H1 (cell line): ENCODE data around the gene ERI3.

Source experiments
- CTCF ChIP-seq, 3 experiments: IDR thresholded peaks; 1 replicate in 2 of 3; 2 replicates in 1 of 3; pipeline versions ENCODE4 v1.5.1 to v1.6.1; 2011; ENCODE audit warnings: low read length in 3 of 3, mild to moderate bottlenecking in 3 of 3, inconsistent platforms in 2 of 3, low read depth in 1 of 3, moderate library complexity in 1 of 3; ENCODE audit not compliant: insufficient read depth in 1 of 3; ENCODE audit errors: control extremely low read depth in 1 of 3
- POLR2A ChIP-seq, 2 experiments: IDR thresholded peaks; 1 replicate in 1 of 2; 2 replicates in 1 of 2; pipeline ENCODE4 v1.6.1; 2011; ENCODE audit warnings: low read depth in 2 of 2, low read length in 2 of 2, mild to moderate bottlenecking in 2 of 2; ENCODE audit errors: control extremely low read depth in 1 of 2
- POU5F1 ChIP-seq: IDR thresholded peaks from 2 replicates; pipeline ENCODE4 v1.6.1; 2011; ENCODE audit warnings: low read depth, mild to moderate bottlenecking, low read length, moderate library complexity
- SIN3A ChIP-seq, 2 experiments: IDR thresholded peaks in 1 of 2; conservative IDR thresholded peaks in 1 of 2; 2 replicates each; pipeline ENCODE4 v1.6.1; 2011 to 2012; ENCODE audit warnings: low read length in 2 of 2, improper control_type of control experiment in 1 of 2, low read depth in 1 of 2, mild to moderate bottlenecking in 1 of 2
- SP1 ChIP-seq: IDR thresholded peaks from 2 replicates; pipeline ENCODE4 v1.6.1; 2011; ENCODE audit warnings: low read depth, low read length

- TF ChIP-seq CTCF (IDR thresholded peaks at IDR 0.05; ENCODE audit: control extremely low read depth in 1 of 3, insufficient read depth in 1 of 3, low read depth in 1 of 3, low read length in 3 of 3), result no peak
- no peak for TF ChIP-seq POU5F1
- no peak for TF ChIP-seq SP1
- TF ChIP-seq POLR2A (IDR thresholded peaks at IDR 0.05; ENCODE audit: control extremely low read depth in 1 of 2, low read depth in 2 of 2, low read length in 2 of 2), result no peak
- no peak for TF ChIP-seq SIN3A (conservative IDR thresholded peaks at IDR 0.05 in 1 of 2, IDR thresholded peaks at IDR 0.05 in 1 of 2; ENCODE audit: low read depth in 1 of 2, low read length in 2 of 2)
Measured at GRCh38 chr1:44200336-44200735, 154.7 kb downstream of the ERI3 start.
